GM12864 (cell line): ENCODE data around the gene TAS2R39.
"Not testable (repeated sequence)": the region's sequence is repeated elsewhere in the genome, so short reads cannot be mapped to it uniquely, and the experiment has no call there.

Experiments
- DNase-seq: peaks from one replicate; pipeline ENCODE4 v3.0.0-alpha.2; 2011; ENCODE audit warnings: low read depth
- H3K4me3 ChIP-seq: 2 replicates; pipeline ENCODE4 v1.5.1; 2011; ENCODE audit warnings: mild to moderate bottlenecking, low read depth, low read length, control low read depth
- CTCF ChIP-seq: IDR thresholded peaks from 2 replicates; pipeline ENCODE4 v1.5.1; 2011; ENCODE audit warnings: low read depth, mild to moderate bottlenecking, moderate library complexity, low read length, control low read depth, inconsistent platforms; ENCODE audit errors: missing control alignments

The TAS2R39 gene

GRCh38 chr7:143176128-143176527, 7.1 kb upstream of the TAS2R39 start:
- no peak overlapping the region for H3K4me3 ChIP-seq
- DNase-seq: no peak
- TF ChIP-seq CTCF: no peak

- DNase-seq: no peak
Observed at GRCh38 chr7:143177374-143178119, 5.7 kb upstream of the TAS2R39 start.

GRCh38 chr7:143180771-143181170, 2.4 kb upstream of the TAS2R39 start:
- not testable (repeated sequence) for H3K4me3 ChIP-seq, DNase-seq

More at GRCh38 chr7:143177374-143178119, 5.7 kb upstream of the TAS2R39 start:
- H3K4me3 ChIP-seq: no peak overlapping the region
- TF ChIP-seq CTCF: no peak

- no peak for DNase-seq
- no peak for TF ChIP-seq CTCF
- H3K4me3 ChIP-seq: no peak overlapping the region
Observed at GRCh38 chr7:143181349-143181748, 1.9 kb upstream of the TAS2R39 start.

- DNase-seq: no peak
- no peak overlapping the region for H3K4me3 ChIP-seq
- TF ChIP-seq CTCF: no peak
Observed at GRCh38 chr7:143185551-143185950, 2.3 kb downstream of the TAS2R39 start.

GRCh38 chr7:143188994-143189393, 5.8 kb downstream of the TAS2R39 start:
- H3K4me3 ChIP-seq: no peak overlapping the region
- no peak for DNase-seq
- TF ChIP-seq CTCF: no peak

GRCh38 chr7:143193880-143194279, 10.7 kb downstream of the TAS2R39 start:
- no peak for DNase-seq
- no peak for TF ChIP-seq CTCF
- H3K4me3 ChIP-seq: no peak overlapping the region
